T-helper 1 cell (primary cell): ENCODE measurements around the gene SLC7A14.

Experiments
- DNase-seq, 5 donors: peaks; one replicate each; pipeline ENCODE4 v3.0.0-alpha.2; 2012 to 2020

The SLC7A14 gene

DNA sequence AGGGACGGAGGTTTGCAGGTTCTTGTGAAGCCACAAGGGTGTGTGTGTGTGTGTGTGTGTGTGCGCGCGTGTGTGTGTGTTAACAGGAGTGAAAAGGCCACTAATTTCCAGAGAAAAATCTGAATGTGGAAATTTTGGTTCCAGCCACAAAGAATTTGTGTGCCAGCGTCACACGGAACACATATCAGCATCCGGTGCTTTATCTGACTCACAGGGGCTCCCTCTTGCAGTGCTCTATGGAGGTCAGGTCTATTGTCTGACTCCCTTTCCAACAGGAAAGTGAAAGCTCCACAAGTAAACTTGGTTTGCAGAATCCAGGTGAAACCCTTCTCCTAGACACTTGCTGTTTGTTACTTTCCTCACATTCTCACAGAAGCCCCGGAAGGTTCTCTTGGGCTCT, 161.0 kb downstream of the SLC7A14 start:
- DNase-seq = no peak

DNA sequence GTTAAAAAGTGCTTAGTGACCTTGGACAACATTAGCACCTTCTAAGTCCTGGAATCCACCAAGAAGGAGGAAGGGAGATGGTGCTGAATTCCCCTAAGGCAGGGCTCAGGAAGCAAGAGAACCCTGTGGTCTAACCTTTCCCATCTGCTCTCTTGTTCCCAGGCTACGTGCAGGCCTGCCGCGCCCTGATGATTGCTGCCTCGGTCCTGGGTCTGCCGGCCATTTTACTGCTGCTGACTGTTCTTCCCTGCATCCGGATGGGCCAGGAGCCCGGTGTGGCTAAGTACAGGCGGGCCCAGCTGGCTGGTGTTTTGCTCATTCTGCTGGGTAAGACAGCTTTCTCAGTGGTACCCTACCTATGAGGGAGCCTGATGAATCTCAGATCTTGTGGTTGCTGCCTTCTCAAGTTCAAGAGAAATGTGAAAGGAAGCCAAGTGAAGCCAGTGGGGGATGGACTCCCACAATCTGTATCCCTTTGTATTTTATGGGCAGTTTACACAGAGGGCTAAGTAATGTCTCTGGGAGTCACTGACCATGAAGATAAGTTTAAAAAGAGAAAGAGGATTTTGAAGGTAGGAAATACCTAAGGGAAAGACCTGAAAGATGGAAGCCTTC, 162.8 kb downstream of the SLC7A14 start:
- DNase-seq = no peak

DNA sequence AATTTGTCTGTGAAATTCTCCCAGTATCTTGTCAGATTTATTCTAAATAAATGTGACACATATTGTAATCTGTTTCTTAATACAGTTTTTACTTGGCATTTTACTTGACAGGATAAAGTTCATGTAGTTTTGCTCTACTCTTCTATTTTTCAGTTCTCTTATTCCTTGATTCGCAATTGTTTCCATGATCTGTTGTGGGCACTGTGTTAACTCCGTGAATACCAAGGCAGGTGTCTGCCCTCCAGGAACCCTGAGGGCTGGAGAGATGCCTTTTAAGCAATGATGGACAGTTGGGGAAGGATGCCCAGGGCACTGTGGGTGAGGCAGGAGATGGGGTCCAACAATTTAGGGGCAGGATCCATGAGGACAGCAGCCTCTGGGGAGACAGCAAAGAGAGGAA, 164.1 kb downstream of the SLC7A14 start:
- no peak for DNase-seq

DNA sequence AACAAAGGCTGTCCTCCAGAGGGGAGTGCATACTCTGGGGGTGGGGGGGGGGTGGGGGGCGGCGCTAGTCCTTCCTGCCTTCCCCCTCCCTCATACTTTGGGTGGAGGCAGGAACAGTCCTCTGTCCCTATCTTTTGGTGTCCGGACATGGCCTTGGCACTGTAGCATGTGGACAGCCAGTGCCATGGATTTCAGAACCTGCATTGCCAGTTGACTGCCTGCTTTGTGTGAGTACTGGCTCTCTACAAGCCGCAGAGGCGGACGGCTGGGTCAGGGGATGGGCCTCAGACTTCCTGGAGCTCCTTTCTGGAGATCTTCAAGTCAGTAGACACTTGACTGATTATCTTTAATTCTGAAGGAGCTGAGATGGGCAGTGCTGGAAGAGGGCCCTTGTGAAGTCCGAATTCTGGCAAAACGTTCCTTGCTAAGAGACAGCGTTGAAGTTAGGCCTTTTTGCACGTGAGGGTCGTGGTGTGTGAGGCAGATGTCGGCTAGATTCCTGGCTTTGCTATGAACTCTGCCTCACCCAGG, 164.7 kb downstream of the SLC7A14 start:
- no peak for DNase-seq

DNA sequence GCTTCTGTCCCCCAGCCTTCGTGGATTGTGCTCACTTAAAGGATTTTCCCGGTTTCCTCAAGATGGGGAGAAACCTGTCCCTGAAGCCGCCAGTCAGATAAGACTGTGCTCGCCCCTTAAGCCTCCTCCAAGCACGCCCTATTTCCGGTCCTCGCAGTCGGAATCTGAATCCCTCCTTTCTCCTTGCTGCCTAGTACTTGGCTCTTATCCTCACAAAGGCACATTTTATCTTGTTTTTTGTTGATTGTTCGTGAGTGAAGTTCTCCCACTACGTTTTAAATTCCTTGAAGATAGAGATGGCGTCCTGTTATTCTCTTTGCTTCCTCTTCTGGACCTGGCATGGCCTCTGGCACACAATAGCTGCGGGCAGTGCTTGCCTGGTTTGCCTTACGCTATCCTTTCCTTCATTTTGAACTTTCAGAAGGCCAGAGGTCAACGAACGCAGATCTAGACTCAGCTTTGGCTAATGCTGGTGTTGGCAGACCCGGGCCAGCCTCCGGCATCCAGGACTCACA, 165.5 kb downstream of the SLC7A14 start:
- no peak for DNase-seq

DNA sequence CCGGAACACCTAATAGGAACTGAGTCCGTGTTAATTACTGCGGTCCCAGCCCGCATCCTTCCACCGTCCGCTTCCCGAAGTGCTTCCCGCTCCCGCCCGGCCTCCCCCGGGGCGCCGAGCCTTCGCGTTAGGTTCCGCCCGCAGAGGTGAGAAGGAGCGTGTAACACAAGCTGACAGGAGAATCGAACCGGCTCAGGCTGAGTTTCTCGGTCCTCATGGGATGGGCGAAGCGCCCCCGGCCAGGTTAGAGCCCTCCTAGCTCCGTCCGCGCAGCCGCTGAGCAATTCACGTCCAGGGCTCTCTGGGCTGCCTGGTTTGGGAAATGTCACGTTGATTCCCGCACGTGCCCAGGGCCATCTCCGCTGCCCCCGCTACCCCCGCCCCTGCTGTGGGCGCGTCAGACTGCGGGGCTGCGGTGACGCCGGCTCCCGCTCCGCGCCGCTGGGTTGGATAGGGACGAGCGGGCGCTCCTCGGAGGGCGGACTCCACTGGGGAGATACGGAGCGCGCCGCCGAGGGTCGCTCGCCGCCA, 166.3 kb downstream of the SLC7A14 start:
- no peak for DNase-seq

DNA sequence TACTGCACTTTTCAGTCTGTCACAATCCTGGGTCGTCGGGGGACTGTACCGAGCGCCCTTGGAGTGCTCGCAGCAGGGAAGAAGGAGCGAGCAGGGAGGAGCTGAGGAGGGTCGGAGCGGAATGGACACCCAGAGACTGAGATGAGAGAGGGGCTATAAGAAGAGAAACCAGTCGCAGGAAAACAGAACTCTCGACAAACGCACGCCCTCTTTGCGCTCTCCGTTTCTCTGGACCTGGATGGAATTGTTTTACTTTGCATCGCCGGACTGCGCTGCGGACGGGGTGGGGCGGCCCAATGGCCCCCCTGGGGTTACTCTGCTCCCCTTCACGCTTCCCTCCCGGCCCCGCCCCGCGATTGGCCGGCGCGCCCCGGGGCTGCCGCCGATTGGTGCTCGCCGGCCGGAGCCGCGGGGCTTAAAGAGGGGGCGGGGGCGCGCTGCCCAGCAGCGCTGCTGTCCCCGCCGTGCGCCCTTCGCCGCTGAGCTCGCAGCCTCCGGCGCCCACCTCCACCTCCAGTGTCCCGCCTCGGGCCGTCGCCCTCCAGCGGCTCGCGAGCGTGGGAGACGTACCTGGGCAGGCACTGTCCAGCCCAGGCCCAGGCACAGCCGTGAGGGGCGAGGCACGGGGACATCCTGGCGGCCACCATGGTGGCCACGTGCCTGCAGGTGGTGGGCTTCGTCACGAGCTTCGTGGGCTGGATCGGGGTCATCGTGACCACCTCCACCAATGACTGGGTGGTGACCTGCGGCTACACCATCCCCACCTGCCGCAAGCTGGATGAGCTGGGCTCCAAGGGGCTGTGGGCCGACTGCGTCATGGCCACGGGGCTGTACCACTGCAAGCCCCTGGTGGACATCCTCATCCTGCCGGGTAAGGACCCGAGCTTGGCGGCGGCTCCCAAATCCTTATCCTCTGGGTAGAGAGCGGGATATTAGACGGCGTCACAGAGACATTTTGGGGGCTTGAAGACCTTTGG, 167.2 kb downstream of the SLC7A14 start, which contains the start of gene CLDN11:
CLDN11 (plus strand) TSS at position 447 of the 977 bp plus-strand sequence; CDS start at position 646, 199 bp downstream.
- DNase-seq = no peak

DNA sequence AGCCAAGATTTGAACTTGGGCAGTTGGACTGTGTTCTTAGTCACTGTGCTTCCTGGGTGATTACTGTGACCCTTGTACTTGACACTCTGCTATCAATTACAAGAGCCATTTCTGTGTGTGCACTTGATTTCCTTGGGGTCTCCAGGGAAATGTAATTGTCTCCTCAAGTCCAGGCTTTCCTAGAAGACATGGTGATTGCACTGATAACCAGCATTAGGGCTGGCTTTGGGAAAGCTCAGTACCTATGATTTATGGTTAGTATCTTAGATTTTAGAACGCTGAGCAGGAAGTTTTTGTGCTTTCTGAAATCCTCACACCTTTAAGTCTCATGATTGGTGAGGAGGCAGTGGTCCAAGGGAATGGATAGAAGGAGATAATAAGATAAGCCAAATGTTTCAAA, 168.8 kb downstream of the SLC7A14 start:
- DNase-seq = no peak

DNA sequence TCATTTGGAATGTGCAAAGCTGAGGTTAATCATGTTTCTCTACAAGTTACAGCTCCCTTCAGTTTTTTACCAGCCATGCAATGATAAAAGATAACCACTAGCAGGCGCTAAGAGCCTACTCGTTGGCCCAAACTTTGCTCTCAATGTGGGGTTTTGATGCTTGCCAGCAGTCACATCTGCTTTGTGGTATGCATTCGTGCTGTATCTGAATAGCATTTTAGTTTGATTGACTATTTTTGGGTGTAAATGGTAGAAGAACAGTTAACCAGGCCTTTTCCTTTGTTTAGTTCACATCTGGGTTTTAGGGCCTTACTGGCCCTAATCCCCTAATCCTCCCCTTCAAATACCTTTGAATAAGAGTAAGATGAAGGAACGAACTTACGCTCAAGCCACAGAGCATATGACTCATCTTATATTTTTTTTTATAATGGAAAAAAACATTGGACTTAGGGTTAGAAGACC, 171.6 kb downstream of the SLC7A14 start:
- peak in 3 of 5 donors; percentile 9 to 38 (median 18) for DNase-seq

GRCh38 chr3:170413291-170413690, 172.6 kb downstream of the SLC7A14 start:
- DNase-seq = no peak

- no peak for DNase-seq
Measured at GRCh38 chr3:170410428-170411029, 175.3 kb downstream of the SLC7A14 start.
